HepG2 (cell line): ENCODE data around the gene POLG2. TPM values are rescaled to one million over a fixed set of nuclear protein-coding genes. Genes with fewer than 3 reads are reported as not detected.

Experiments
- ASH2L ChIP-seq: fragments of 300-600, 200-600 bp; sonication (generic); IDR thresholded peaks from 2 replicates; pipeline ENCODE4 v1.7.0; 2017; ENCODE audit warnings: low read depth, mild to moderate bottlenecking, moderate library complexity, mixed read lengths, low read length; ENCODE audit not compliant: insufficient read length
- LCORL ChIP-seq, 2 experiments: fragments of 450-650 bp in 1 of 2; sonication (generic) in 1 of 2; formaldehyde crosslinking in 1 of 2; IDR thresholded peaks; 2 replicates each; pipeline versions ENCODE4 v1.5.0 to v1.6.1; 2017 to 2020; ENCODE audit warnings: antibody characterized with exemption in 1 of 2, missing genetic modification reagents in 1 of 2
- PATZ1 ChIP-seq: sonication (generic); formaldehyde crosslinking; IDR thresholded peaks from 2 replicates; pipeline ENCODE4 v1.4.0; 2020; ENCODE audit warnings: missing genetic modification reagents
- PHB2 ChIP-seq: fragments of 450-650 bp; IDR thresholded peaks from 2 replicates; pipeline ENCODE4 v1.6.1; 2018; ENCODE audit not compliant: partially characterized antibody
- ZBTB40 ChIP-seq, 2 experiments: fragments of 450-650 bp in 1 of 2; sonication (generic) in 1 of 2; formaldehyde crosslinking in 1 of 2; IDR thresholded peaks; 2 replicates each; pipeline versions ENCODE4 v1.6.1 to v1.8.0; 2016 to 2022; ENCODE audit warnings: antibody characterized with exemption in 1 of 2, mild to moderate bottlenecking in 1 of 2, missing genetic modification reagents in 1 of 2
- ZNF251 ChIP-seq: sonication (generic); formaldehyde crosslinking; IDR thresholded peaks from 2 replicates; pipeline ENCODE4 v1.9.0; 2021; ENCODE audit warnings: mild to moderate bottlenecking, missing genetic modification reagents
- ZNF281 ChIP-seq: sonication (generic); formaldehyde crosslinking; IDR thresholded peaks from 2 replicates; pipeline ENCODE4 v1.4.0; 2020; ENCODE audit warnings: missing genetic modification reagents, borderline replicate concordance
- ZNF501 ChIP-seq: sonication (generic); formaldehyde crosslinking; IDR thresholded peaks from 2 replicates; pipeline ENCODE4 v1.5.1; 2020; ENCODE audit warnings: mild to moderate bottlenecking, moderate library complexity, missing genetic modification reagents
- ZNF598 ChIP-seq: sonication (generic); formaldehyde crosslinking; IDR thresholded peaks from 2 replicates; pipeline ENCODE4 v1.5.1; 2020; ENCODE audit warnings: mild to moderate bottlenecking, missing genetic modification reagents, borderline replicate concordance
- ZNF839 ChIP-seq: sonication (generic); formaldehyde crosslinking; IDR thresholded peaks from 2 replicates; pipeline ENCODE4 v1.4.0; 2020; ENCODE audit warnings: missing genetic modification reagents, mild to moderate bottlenecking, borderline replicate concordance
- ZZZ3 ChIP-seq: sonication (generic); formaldehyde crosslinking; IDR thresholded peaks from 2 replicates; pipeline ENCODE4 v1.4.0; 2020; ENCODE audit warnings: missing genetic modification reagents, mild to moderate bottlenecking, borderline replicate concordance
- polyA plus RNA-seq, 8 experiments: library from polyadenylated mRNA; depleted of rRNA in 3 of 8; stranded (reverse) in 7 of 8; unstranded in 1 of 8; fragments of >200 nt; fragmentation: Illumina TruSeq in 4 of 8; extraction: Trizol in 4 of 8; gene quantifications; 2 replicates each; pipeline versions ENCODE4 v1.2.1 to v1.2.3, GENCODE V29; 2011 to 2016; ENCODE audit warnings: low read depth in 4 of 8, missing spikeins in 1 of 8, mixed read lengths in 1 of 8; ENCODE audit not compliant: insufficient read depth in 1 of 8
- total RNA-seq, 5 experiments: library from RNA; depleted of rRNA; stranded (reverse); fragments of >200 nt; fragmentation: Illumina TruSeq; extraction: Trizol; gene quantifications; 2 replicates each; pipeline ENCODE4 v1.2.3, GENCODE V29; 2016; ENCODE audit warnings: low read depth in 1 of 5

POLG2 gene
- total and polyA plus RNA-seq, 2 of the 13 experiments (the other 11 are each of a cell fraction or from before 2014, with no cell fraction given): 21.1 to 25.5 TPM

GRCh38 chr17:64496786-64497564, at the start of gene POLG2 (continued):
- TF ChIP-seq PATZ1 (CRISPR knock-in tag): peak; percentile 44; the same call in 1 of the 2 replicates
- 0 out of 2 replicates have a peak, but pooled peaks have one; percentile 1 for TF ChIP-seq ZBTB40 (IDR thresholded peaks at IDR 0.05)
- TF ChIP-seq ZBTB40 (CRISPR knock-in tag; IDR thresholded peaks at IDR 0.05): peak; percentile 92
- TF ChIP-seq ZNF839: peak; percentile 91; the same call in 1 of the 2 replicates
- TF ChIP-seq PHB2: no peak
- TF ChIP-seq ZZZ3 (CRISPR knock-in tag): peak; percentile 69; the same call in 1 of the 2 replicates
- TF ChIP-seq ASH2L: peak; percentile 85
- TF ChIP-seq ZNF501 (CRISPR knock-in tag): peak; percentile 99
- no peak for TF ChIP-seq ZNF251 (CRISPR knock-in tag)
- 0 out of 2 replicates have a peak, but pooled peaks have one; percentile 15 for TF ChIP-seq ZNF281 (CRISPR knock-in tag)
- peak; percentile 86 for TF ChIP-seq ZNF598 (CRISPR knock-in tag)
- TF ChIP-seq LCORL (IDR thresholded peaks at IDR 0.05): no peak
- TF ChIP-seq LCORL (CRISPR knock-in tag; IDR thresholded peaks at IDR 0.05): peak; percentile 41; the same call in 1 of the 2 replicates
